HepG2 (cell line): ENCODE measurements around the gene C2CD3. TPM values are rescaled to one million over a fixed set of nuclear protein-coding genes. Genes with fewer than 3 reads are reported as not detected.

Source experiments
- ATAC-seq: fragments of 200-7000 bp; cut with Tn5 transposase; 3 replicates; pipeline ENCODE4 v1.9.1; 2020; ENCODE audit warnings: mild to moderate bottlenecking, moderate library complexity
- BruUV-seq: library from RNA; stranded (reverse); fragments of 400-500 nt; replicated peaks from 2 replicates; lab custom pipeline; 2021; lab: Mats Ljungman, UMichigan
- CTCF ChIA-PET: fragments of 300-600 bp; formaldehyde crosslinking; extraction: SDS; loops from one replicate; lab custom pipeline; 2021; ENCODE audit warnings: low total read pairs, inconsistent platforms, low intra/inter-chr PET ratio; lab: Yijun Ruan, JAX
- POLR2A ChIA-PET: fragments of 350-600 bp; sonication (Branson Sonifier 250); formaldehyde crosslinking; loops from one replicate; lab custom pipeline; 2020; ENCODE audit warnings: antibody characterized with exemption, inconsistent platforms; lab: Yijun Ruan, JAX
- DNase-seq: peaks from one replicate; pipeline ENCODE4 v3.0.0-alpha.2; 2015; ENCODE audit warnings: low spot score
- FAIRE-seq: peaks from 3 replicates; lab custom pipeline; 2011; peaks lifted over from hg19 to GRCh38; lab: Jason Lieb, UNC
- H2AFZ ChIP-seq: one replicate; pipeline ENCODE4 v1.6.1; 2011; ENCODE audit warnings: low read length, inconsistent platforms
- H3K27ac ChIP-seq: fragments of 300-600 bp; 3 replicates; pipeline ENCODE4 v1.8.0; 2011; ENCODE audit warnings: mixed run types, mild to moderate bottlenecking, mixed read lengths, low read length, inconsistent platforms; ENCODE audit not compliant: insufficient read depth; ENCODE audit errors: extremely low read length
- H3K27me3 ChIP-seq, 2 experiments: fragments of 200-600 bp in 1 of 2; 2 replicates in 1 of 2; 3 replicates in 1 of 2; pipeline versions ENCODE4 v1.6.0 to v1.8.0; 2011; ENCODE audit warnings: low read length in 2 of 2, mild to moderate bottlenecking in 2 of 2, moderate library complexity in 2 of 2, inconsistent platforms in 1 of 2; ENCODE audit not compliant: insufficient read depth in 2 of 2, control insufficient read depth in 1 of 2
- H3K36me3 ChIP-seq, 2 experiments: fragments of 200-600 bp in 1 of 2; replicated peaks in 1 of 2; 2 replicates in 1 of 2; 3 replicates in 1 of 2; pipeline versions ENCODE4 v1.5.1 to v1.8.0; 2011; ENCODE audit warnings: low read length in 2 of 2, inconsistent platforms in 1 of 2; ENCODE audit not compliant: insufficient read depth in 2 of 2, control insufficient read depth in 1 of 2
- H3K4me1 ChIP-seq: 2 replicates; pipeline ENCODE4 v1.5.1; 2012; ENCODE audit warnings: low read length, inconsistent platforms; ENCODE audit not compliant: insufficient read depth
- H3K4me2 ChIP-seq: 2 replicates; pipeline ENCODE4 v1.6.0; 2011; ENCODE audit warnings: low read depth, low read length, inconsistent platforms
- H3K4me3 ChIP-seq, 3 experiments: fragments of 200-600 bp in 1 of 3; sonication (generic), shearing (Covaris generic) in 1 of 3; replicated peaks in 1 of 3; 2 replicates each; pipeline ENCODE4 v1.5.1; 2011 to 2016; ENCODE audit warnings: low read length in 3 of 3, inconsistent platforms in 2 of 3, low read depth in 2 of 3, mild to moderate bottlenecking in 2 of 3, control low read depth in 1 of 3, mixed read lengths in 1 of 3; ENCODE audit not compliant: insufficient read depth in 1 of 3
- H3K79me2 ChIP-seq: one replicate; pipeline ENCODE4 v1.6.1; 2011; ENCODE audit warnings: low read length, inconsistent platforms; ENCODE audit not compliant: insufficient read depth
- H3K9ac ChIP-seq: 2 replicates; pipeline ENCODE4 v1.6.0; 2011; ENCODE audit warnings: mild to moderate bottlenecking, low read depth, low read length, inconsistent platforms; ENCODE audit not compliant: insufficient read depth
- H3K9me3 ChIP-seq: 2 replicates; pipeline ENCODE4 v1.5.1; 2012; ENCODE audit warnings: mild to moderate bottlenecking, low read length
- H4K20me1 ChIP-seq: 2 replicates; pipeline ENCODE4 v1.6.0; 2011; ENCODE audit warnings: inconsistent platforms, mild to moderate bottlenecking, low read length, moderate library complexity; ENCODE audit not compliant: insufficient read depth
- MAFF ChIP-seq: IDR thresholded peaks from 2 replicates; pipeline ENCODE4 v1.6.1; 2011; ENCODE audit warnings: low read depth, low read length, improper control_type of control experiment
- MAFK ChIP-seq, 2 experiments: IDR thresholded peaks in 1 of 2; conservative IDR thresholded peaks in 1 of 2; 2 replicates each; pipeline ENCODE4 v1.6.1; 2011; ENCODE audit warnings: improper control_type of control experiment in 2 of 2, low read length in 2 of 2
- NFE2L2 ChIP-seq: fragments of 150-350 bp; IDR thresholded peaks from 2 replicates; pipeline ENCODE4 v1.6.1; 2014; ENCODE audit warnings: low read length
- SIX1 ChIP-seq: sonication (generic); formaldehyde crosslinking; IDR thresholded peaks from 2 replicates; pipeline ENCODE4 v1.4.0; 2020; ENCODE audit warnings: missing genetic modification reagents, borderline replicate concordance
- TOPORS ChIP-seq: sonication (generic); formaldehyde crosslinking; IDR thresholded peaks from 2 replicates; pipeline ENCODE4 v1.8.0; 2023; ENCODE audit warnings: mild to moderate bottlenecking, missing genetic modification reagents
- YEATS4 ChIP-seq: sonication (generic); formaldehyde crosslinking; IDR thresholded peaks from 2 replicates; pipeline ENCODE4 v1.4.0; 2020; ENCODE audit warnings: missing genetic modification reagents, borderline replicate concordance
- ZBTB2 ChIP-seq: sonication (generic); formaldehyde crosslinking; IDR thresholded peaks from 2 replicates; pipeline ENCODE4 v1.8.0; 2022; ENCODE audit warnings: low read depth, missing genetic modification reagents
- ZFP62 ChIP-seq: sonication (generic); formaldehyde crosslinking; IDR thresholded peaks from 2 replicates; pipeline ENCODE4 v1.4.0; 2020; ENCODE audit warnings: missing genetic modification reagents
- ZFY ChIP-seq: sonication (generic); formaldehyde crosslinking; IDR thresholded peaks from 2 replicates; pipeline ENCODE4 v1.4.0; 2020; ENCODE audit warnings: missing genetic modification reagents
- ZNF280B ChIP-seq: sonication (generic); formaldehyde crosslinking; IDR thresholded peaks from 2 replicates; pipeline ENCODE4 v1.5.0; 2020; ENCODE audit warnings: missing genetic modification reagents, mild to moderate bottlenecking, borderline replicate concordance
- ZNF512 ChIP-seq: sonication (generic); formaldehyde crosslinking; IDR thresholded peaks from 2 replicates; pipeline ENCODE4 v1.4.0; 2020; ENCODE audit warnings: mild to moderate bottlenecking, missing genetic modification reagents
- WGBS: methylation state at CpG from one replicate; pipeline ENCODE4 v1.1.6; 2017; ENCODE audit warnings: low lambda C conversion rate; 5-methylcytosine and 5-hydroxymethylcytosine counted together
- in situ Hi-C: cut with HindIII; loops from 2 replicates; pipeline ENCODE4 v1.10.0; 2017; ENCODE audit warnings: low pct_unique_long_range_greater_than_20kb; ENCODE audit not compliant: extremely low pct_ligation_motif_present
- intact Hi-C: fragments of 100-400 bp; cut with micrococcal nuclease; formaldehyde crosslinking; loops from one replicate; pipeline ENCODE4 v1.10.0; 2022; ENCODE audit not compliant: unreplicated experiment
- polyA plus RNA-seq, 8 experiments: library from polyadenylated mRNA; depleted of rRNA in 3 of 8; stranded (reverse) in 7 of 8; unstranded in 1 of 8; fragments of >200 nt; fragmentation: Illumina TruSeq in 4 of 8; extraction: Trizol in 4 of 8; gene quantifications; 2 replicates each; pipeline versions ENCODE4 v1.2.1 to v1.2.3, GENCODE V29; 2011 to 2016; ENCODE audit warnings: low read depth in 4 of 8, missing spikeins in 1 of 8, mixed read lengths in 1 of 8; ENCODE audit not compliant: insufficient read depth in 1 of 8
- total RNA-seq, 5 experiments: library from RNA; depleted of rRNA; stranded (reverse); fragments of >200 nt; fragmentation: Illumina TruSeq; extraction: Trizol; gene quantifications; 2 replicates each; pipeline ENCODE4 v1.2.3, GENCODE V29; 2016; ENCODE audit warnings: low read depth in 1 of 5
- TF ChIP-seq, protein P1 (sequence below): IDR thresholded peaks from 2 replicates; pipeline ENCODE4 v1.6.1; 2016; ENCODE audit warnings: low read depth

C2CD3 gene
- total and polyA plus RNA-seq, 2 of the 13 experiments (the other 11 are each of a cell fraction or from before 2014, with no cell fraction given), result 5.5 to 6.4 TPM

- no peak overlapping the region for H3K4me2 ChIP-seq
- no TSS peak for BruUV-seq
- no peak overlapping the region for H2AFZ ChIP-seq
- H3K9ac ChIP-seq, result no peak overlapping the region
- H3K79me2 ChIP-seq, result no peaks in the 10 kb centered on the region
- in situ Hi-C loops (no loop called here), intact Hi-C loops (no loop called here)
- FAIRE-seq (no peak), ATAC-seq (peak; percentile 48), DNase-seq (peak; percentile 15)
- ChIA-PET POLR2A (no interaction called here), CTCF (no interaction called here)
- peak overlapping the region; percentile 41 for H3K27ac ChIP-seq
- peaks cover 20% of the 10 kb centered on the region for H3K4me1 ChIP-seq
- WGBS, result 86% methylated on average over 6 of the region's 6 CpGs
- H4K20me1 ChIP-seq, result no peaks in the 10 kb centered on the region
- no peaks in the 10 kb centered on the region for H3K27me3 ChIP-seq
- H3K9me3 ChIP-seq, result no peaks in the 10 kb centered on the region
- no peak overlapping the region for H3K4me3 ChIP-seq
- 0 out of 5 replicates have a peak, but pooled peaks cover 0 to 2% of the 10 kb centered on the region in 2 experiments for H3K36me3 ChIP-seq
- TF ChIP-seq SIX1 (CRISPR knock-in tag) (no peak), YEATS4 (CRISPR knock-in tag) (0 out of 2 replicates have a peak, but pooled peaks have one; percentile 4), MAFK (conservative IDR thresholded peaks at IDR 0.05 in 1 of 2, IDR thresholded peaks at IDR 0.05 in 1 of 2; ENCODE audit: low read length in 2 of 2) (peak in 1 of 2 experiments; percentile 37; a peak in 3 of 4 replicates), ZFY (CRISPR knock-in tag) (0 out of 2 replicates have a peak, but pooled peaks have one; percentile 24), ZNF512 (CRISPR knock-in tag) (0 out of 2 replicates have a peak, but pooled peaks have one; percentile 3), TOPORS (no peak), ZBTB2 (CRISPR knock-in tag) (no peak), ZFP62 (no peak), NFE2L2 (peak; percentile 17; the same call in 1 of the 2 replicates), ZNF280B (CRISPR knock-in tag) (no peak), MAFF (peak; percentile 40; the same call in 1 of the 2 replicates)
- TF ChIP-seq, protein P1, sequence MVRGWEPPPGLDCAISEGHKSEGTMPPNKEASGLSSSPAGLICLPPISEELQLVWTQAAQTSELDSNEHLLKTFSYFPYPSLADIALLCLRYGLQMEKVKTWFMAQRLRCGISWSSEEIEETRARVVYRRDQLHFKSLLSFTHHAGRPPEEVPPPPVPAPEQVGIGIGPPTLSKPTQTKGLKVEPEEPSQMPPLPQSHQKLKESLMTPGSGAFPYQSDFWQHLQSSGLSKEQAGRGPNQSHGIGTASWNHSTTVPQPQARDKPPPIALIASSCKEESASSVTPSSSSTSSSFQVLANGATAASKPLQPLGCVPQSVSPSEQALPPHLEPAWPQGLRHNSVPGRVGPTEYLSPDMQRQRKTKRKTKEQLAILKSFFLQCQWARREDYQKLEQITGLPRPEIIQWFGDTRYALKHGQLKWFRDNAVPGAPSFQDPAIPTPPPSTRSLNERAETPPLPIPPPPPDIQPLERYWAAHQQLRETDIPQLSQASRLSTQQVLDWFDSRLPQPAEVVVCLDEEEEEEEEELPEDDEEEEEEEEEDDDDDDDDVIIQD (CRISPR knock-in tag), result no peak
These were observed 85.3 kb downstream of the C2CD3 start for GRCh38 chr11:74085542-74085892.
